ENCODE measurements around the gene ZNF730.
"Not testable (repeated sequence)": the region's sequence is repeated elsewhere in the genome, so short reads cannot be mapped to it uniquely, and the experiment has no call there.

ZNF730 gene

GRCh38 chr19:23075031-23075733, 41.6 kb upstream of the ZNF730 start:
- TF ChIP-seq CTCF (IDR thresholded peaks at IDR 0.05; ENCODE audit: low read depth, low read length, poor library complexity, severe bottlenecking) (no peak), EZH2phosphoT487 (IDR thresholded peaks at IDR 0.05; ENCODE audit: borderline replicate concordance, low read length) (no peak)
- Histone ChIP-seq H3K79me2 (ENCODE audit: control insufficient read depth, low read length) (peaks cover 47% of the 10 kb centered on the region), H3K27ac (ENCODE audit: low read depth, low read length) (peak overlapping the region; percentile 66), H3K27me3 (ENCODE audit: control insufficient read depth, low read length) (no peaks in the 10 kb centered on the region), H3F3A (ENCODE audit: control insufficient read depth, insufficient read depth) (no peaks in the 10 kb centered on the region), H3K4me2 (ENCODE audit: low read length) (peak overlapping the region; percentile 56), H3K4me1 (ENCODE audit: control insufficient read depth, low read length) (peaks cover 12% of the 10 kb centered on the region), H3K9me3 (ENCODE audit: control insufficient read depth, insufficient read depth, low read length) (peaks cover 28% of the 10 kb centered on the region), H3K4me3 (ENCODE audit: low read length) (peak overlapping the region; percentile 97), H4K20me1 (ENCODE audit: control insufficient read depth, insufficient read depth, low read depth, low read length) (no peaks in the 10 kb centered on the region), H3K36me3 (ENCODE audit: control insufficient read depth, low read length) (peaks cover 34% of the 10 kb centered on the region), H3K9me2 (replicated peaks; ENCODE audit: control insufficient read depth, low read length) (no peaks in the 10 kb centered on the region)

GRCh38 chr19:23077776-23078175, 39.0 kb upstream of the ZNF730 start:
- H3K27ac ChIP-seq (ENCODE audit: low read depth, low read length); H4K20me1 ChIP-seq (ENCODE audit: control insufficient read depth, insufficient read depth, low read depth, low read length); H3K27me3 ChIP-seq (ENCODE audit: control insufficient read depth, low read length); H3F3A ChIP-seq (ENCODE audit: control insufficient read depth, insufficient read depth); H3K4me3 ChIP-seq (ENCODE audit: low read length); H3K4me2 ChIP-seq (ENCODE audit: low read length); H3K9me2 ChIP-seq (replicated peaks; ENCODE audit: control insufficient read depth, low read length): not testable (repeated sequence)
- Histone ChIP-seq H3K9me3 (ENCODE audit: control insufficient read depth, insufficient read depth, low read length) (peaks cover 17% of the 10 kb centered on the region), H3K4me1 (ENCODE audit: control insufficient read depth, low read length) (peaks cover 12% of the 10 kb centered on the region), H3K79me2 (ENCODE audit: control insufficient read depth, low read length) (peaks cover 66% of the 10 kb centered on the region), H3K36me3 (ENCODE audit: control insufficient read depth, low read length) (peaks cover 53% of the 10 kb centered on the region)

GRCh38 chr19:23093832-23094231, 23.0 kb upstream of the ZNF730 start:
- H4K20me1 ChIP-seq (ENCODE audit: control insufficient read depth, insufficient read depth, low read depth, low read length), result no peaks in the 10 kb centered on the region
- H3K9me3 ChIP-seq (ENCODE audit: control insufficient read depth, insufficient read depth, low read length), result peaks cover 39% of the 10 kb centered on the region
- H3K9me2 ChIP-seq (replicated peaks; ENCODE audit: control insufficient read depth, low read length), result no peaks in the 10 kb centered on the region
- no peaks in the 10 kb centered on the region for H3K4me1 ChIP-seq (ENCODE audit: control insufficient read depth, low read length)
- no peak overlapping the region for H3K4me2 ChIP-seq (ENCODE audit: low read length)
- no peak overlapping the region for H3K27ac ChIP-seq (ENCODE audit: low read depth, low read length)
- TF ChIP-seq EZH2phosphoT487 (IDR thresholded peaks at IDR 0.05; ENCODE audit: borderline replicate concordance, low read length) (no peak), CTCF (IDR thresholded peaks at IDR 0.05; ENCODE audit: low read depth, low read length, poor library complexity, severe bottlenecking) (no peak)
- H3K4me3 ChIP-seq (ENCODE audit: low read length), result no peak overlapping the region
- H3K27me3 ChIP-seq (ENCODE audit: control insufficient read depth, low read length), result no peaks in the 10 kb centered on the region
- peaks cover 46% of the 10 kb centered on the region for H3K79me2 ChIP-seq (ENCODE audit: control insufficient read depth, low read length)
- peaks cover 87% of the 10 kb centered on the region for H3K36me3 ChIP-seq (ENCODE audit: control insufficient read depth, low read length)
- H3F3A ChIP-seq (ENCODE audit: control insufficient read depth, insufficient read depth), result no peaks in the 10 kb centered on the region

- H3K4me2 ChIP-seq (ENCODE audit: low read length), result no peak overlapping the region
- no peak overlapping the region for H3K4me3 ChIP-seq (ENCODE audit: low read length)
- no peak overlapping the region for H3K27ac ChIP-seq (ENCODE audit: low read depth, low read length)
- no peaks in the 10 kb centered on the region for H3F3A ChIP-seq (ENCODE audit: control insufficient read depth, insufficient read depth)
- no peaks in the 10 kb centered on the region for H4K20me1 ChIP-seq (ENCODE audit: control insufficient read depth, insufficient read depth, low read depth, low read length)
- peaks cover 26% of the 10 kb centered on the region for H3K9me3 ChIP-seq (ENCODE audit: control insufficient read depth, insufficient read depth, low read length)
- H3K4me1 ChIP-seq (ENCODE audit: control insufficient read depth, low read length), result no peaks in the 10 kb centered on the region
- TF ChIP-seq EZH2phosphoT487 (IDR thresholded peaks at IDR 0.05; ENCODE audit: borderline replicate concordance, low read length), result no peak
- no peak for TF ChIP-seq CTCF (IDR thresholded peaks at IDR 0.05; ENCODE audit: low read depth, low read length, poor library complexity, severe bottlenecking)
- H3K9me2 ChIP-seq (replicated peaks; ENCODE audit: control insufficient read depth, low read length), result no peaks in the 10 kb centered on the region
- H3K36me3 ChIP-seq (ENCODE audit: control insufficient read depth, low read length), result peaks cover 88% of the 10 kb centered on the region
- H3K27me3 ChIP-seq (ENCODE audit: control insufficient read depth, low read length), result no peaks in the 10 kb centered on the region
- peaks cover 31% of the 10 kb centered on the region for H3K79me2 ChIP-seq (ENCODE audit: control insufficient read depth, low read length)
Measured at GRCh38 chr19:23095418-23095817, 21.4 kb upstream of the ZNF730 start.

All from DOHH2 (cell line).